GM18867 (cell line): ENCODE measurements around the gene PDE4D.
"Not testable (repeated sequence)": the region's sequence is repeated elsewhere in the genome, so short reads cannot be mapped to it uniquely, and the experiment has no call there.

Experiments
- ATAC-seq: cut with Tn5 transposase; IDR thresholded peaks from one replicate; pipeline ENCODE4 v1.9.1; 2021; ENCODE audit warnings: mild to moderate bottlenecking, moderate library complexity; ENCODE audit not compliant: unreplicated experiment

Gene PDE4D

DNA sequence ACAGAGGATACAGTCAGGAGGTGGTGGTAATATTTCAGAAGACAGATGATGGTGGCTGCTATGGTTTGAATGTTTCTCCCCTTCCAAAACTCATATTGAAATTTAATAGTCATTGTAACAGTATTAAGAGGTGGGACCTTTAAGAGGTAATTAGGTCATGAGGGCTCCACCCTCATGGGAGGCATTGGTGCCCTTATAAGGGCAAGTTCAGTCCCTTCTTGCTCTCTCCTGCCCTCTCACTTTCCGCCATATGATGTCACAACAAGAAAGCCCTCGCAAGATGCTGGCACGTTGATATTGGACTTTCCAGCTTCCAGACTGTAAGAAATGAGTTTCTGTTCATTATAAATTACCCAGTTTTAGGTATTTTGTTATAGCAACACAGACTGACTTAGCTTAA, 274.9 kb downstream of the PDE4D start:
- ATAC-seq: no peak

DNA sequence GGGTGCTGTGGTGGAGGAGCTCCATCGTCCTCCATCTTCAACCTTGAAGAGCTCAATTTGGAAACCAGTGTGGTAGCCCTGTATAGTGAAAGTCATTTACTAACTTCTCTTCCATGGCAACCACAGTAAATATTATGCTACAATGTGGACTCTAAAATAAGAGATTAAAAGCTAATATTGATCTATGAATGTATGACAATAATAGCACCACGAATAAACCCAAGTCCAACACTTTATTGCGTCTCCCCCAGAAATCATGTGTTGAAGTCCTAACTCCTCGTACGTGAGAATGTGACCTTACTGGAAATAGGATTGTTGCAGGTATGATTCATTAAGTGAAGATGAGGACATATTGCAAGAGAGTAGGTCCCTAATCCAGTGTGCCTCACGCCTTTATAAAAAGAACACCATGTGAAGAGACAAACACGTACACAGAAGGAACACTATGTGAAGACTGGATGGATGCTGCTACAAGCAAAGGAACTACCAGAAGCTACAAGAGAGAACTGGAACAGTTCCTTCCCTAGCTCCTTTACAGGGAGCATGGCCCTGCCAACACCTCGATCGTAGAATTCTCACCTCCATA, 276.2 kb downstream of the PDE4D start:
- ATAC-seq: no peak

DNA sequence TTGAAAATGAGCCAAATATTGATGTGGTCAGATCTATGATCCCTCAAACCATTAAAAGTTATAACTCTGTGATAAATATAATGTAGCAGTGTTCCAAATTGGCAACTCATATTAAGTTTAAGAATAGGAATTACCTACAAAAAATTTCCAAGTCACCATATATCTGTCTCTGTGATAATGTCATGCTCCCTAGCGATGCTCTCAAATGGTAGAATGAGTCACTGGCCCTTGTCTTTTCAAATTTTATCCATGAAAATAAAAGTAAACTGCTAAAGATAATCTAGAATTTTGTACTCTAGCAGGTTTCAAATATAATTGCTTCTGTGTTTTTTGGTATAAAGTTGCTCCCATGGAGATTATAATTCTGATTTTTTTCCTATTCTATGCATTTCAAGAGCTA, 277.1 kb downstream of the PDE4D start:
- ATAC-seq: no peak

DNA sequence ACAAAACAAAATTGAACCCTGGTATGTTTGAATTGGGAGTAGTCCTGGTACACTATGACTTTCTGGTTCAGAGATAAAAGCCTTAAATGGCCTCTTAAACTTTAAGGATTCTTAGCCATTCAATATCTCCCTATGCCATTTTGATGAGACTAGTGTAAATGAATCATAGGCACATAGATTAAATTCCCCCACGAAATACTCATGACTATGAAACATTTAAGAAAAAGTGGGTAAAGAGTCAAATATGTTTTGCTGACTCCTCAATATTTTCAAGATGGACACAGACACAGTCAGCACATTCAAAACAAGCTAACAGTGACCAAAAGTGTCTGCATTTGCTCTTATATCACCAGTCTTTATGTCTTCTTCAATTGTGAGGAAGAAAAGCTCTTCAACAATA, 278.3 kb downstream of the PDE4D start:
- ATAC-seq: no peak

DNA sequence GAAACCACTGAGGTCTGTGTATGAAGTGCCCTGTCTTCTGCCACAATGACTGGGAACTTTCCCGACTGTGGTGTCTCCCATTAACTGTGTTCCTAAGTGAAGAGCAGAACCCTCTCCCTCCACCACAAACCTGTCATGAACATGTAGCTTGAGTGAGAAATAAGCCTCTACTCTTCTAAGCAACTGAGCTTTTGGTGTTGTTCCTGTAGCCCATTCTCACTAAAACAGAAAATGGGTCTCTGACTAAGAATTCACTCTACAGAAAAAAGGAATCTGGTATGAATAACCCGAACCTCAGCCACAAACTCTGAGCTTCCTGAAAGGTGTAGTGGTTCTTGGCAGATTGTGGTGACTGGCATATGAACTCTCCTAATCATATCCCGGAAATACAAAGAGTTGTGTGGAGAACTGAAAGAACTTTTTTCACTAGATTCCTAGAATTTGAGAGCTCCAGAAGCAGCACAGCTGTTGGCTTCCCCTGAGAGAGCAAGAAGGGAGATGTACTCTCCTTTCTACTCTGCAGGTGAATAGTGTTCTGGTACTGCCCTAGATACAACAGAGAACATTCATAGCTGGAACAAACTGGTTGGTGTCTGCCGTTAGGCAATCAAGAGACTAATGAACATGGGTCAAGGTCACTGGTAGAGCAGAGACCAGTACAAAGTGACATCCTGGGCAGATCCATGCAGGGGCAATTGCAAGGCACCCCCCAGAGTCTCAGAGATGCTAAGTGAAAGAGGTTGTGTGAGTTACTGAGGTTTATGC, 283.8 kb downstream of the PDE4D start:
- ATAC-seq: no peak

DNA sequence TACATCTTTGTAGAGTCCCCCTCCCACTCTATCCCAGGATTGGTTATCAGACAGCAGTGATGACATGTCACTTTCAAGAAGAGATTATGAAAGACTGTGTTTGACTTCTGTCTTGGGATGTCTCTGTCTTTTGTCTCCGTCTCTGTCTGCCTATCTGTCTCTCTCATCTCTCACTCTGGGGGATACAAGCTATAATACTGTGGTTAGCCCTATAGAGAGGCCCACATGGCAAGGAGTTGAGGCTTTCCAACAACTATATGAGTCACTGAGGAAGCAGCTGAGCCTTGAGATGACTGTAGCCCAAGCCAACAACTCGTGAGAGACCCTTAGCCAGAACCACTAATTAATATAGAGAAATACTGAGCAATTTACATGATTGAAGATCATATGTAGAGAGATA, 284.8 kb downstream of the PDE4D start:
- ATAC-seq: peak; percentile 64

DNA sequence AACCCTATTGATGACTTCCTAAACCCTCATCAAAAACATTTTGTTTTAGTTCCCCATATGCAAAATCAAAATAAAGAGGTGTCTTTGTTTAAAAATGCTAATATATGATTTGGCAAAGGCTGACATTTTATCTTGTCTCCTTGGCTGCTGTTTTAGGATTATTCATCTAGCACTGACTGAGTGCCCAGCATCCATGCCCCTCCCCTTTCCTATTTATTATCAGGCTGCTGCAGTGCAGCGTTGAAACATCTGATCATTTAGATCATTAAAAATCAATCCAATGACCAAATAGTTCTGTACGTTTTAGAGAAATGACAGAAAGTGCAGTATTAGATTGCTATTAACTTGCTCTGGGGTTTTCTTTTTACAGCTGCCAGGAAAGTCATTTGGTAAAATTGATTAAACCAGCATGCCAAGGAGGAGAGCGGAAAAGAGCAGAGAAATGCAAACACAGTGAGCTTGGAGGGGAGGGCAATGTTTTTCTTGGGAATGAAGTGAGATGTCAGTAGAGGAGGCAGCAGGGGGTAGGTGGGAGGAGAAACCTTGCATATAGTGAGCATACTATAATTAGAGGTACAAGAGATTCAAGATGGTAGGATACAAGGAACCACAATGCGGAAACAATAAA, 286.3 kb downstream of the PDE4D start:
- ATAC-seq: no peak

DNA sequence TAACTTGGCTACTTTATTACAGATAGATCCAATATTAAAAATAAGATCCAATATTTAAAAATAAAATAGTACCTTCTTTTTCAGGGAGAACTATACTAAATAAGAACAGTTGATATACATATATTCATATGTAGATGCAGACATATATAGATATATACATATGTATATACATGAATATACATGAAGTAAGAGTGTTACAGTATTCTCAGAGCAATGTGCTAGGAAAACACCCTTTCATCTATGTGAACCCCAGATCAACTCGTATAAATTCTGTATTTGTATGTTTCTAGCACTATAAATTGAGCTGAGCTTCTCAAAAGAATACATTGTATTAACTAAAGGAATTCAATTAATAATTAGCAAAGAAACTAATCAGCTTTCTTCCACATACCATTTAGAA, 287.6 kb downstream of the PDE4D start:
- no peak for ATAC-seq

DNA sequence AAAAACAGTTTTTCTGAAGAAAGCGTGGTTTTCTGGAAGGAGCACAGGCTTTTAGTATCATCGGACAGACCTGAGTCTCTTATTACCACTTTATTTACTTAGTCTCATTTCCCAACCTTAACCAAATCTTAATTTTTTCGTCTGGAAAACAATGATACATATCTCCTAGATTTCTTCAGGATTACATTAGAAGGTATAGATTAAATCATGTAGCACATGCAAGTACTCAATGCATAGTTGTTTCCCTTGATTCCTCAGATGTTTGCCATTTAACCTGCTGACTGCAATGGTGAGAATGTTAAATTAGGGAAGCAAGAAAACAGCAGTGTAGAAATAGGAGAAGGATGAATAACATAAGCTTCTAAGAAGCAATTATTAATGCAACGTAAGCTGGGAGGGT, 289.4 kb downstream of the PDE4D start:
- no peak for ATAC-seq

DNA sequence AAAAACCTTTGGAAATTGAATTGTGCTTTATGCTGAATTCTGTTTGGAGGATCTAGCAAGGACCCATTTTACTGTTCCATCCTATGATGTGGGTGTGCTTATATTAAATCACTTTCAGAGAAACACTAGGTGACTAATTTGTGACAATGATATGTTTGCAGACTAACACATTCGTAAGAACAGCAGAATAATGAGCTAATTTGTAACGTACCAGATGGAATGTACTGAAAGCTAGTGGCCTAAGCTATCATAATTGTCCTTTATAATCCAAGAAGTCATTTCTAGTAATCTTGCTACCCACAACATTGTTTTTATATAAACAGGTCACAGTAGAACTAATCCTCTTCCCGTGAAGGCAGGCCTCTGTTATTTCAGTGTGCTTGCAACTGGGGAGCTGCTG, 292.5 kb downstream of the PDE4D start:
- no peak for ATAC-seq

DNA sequence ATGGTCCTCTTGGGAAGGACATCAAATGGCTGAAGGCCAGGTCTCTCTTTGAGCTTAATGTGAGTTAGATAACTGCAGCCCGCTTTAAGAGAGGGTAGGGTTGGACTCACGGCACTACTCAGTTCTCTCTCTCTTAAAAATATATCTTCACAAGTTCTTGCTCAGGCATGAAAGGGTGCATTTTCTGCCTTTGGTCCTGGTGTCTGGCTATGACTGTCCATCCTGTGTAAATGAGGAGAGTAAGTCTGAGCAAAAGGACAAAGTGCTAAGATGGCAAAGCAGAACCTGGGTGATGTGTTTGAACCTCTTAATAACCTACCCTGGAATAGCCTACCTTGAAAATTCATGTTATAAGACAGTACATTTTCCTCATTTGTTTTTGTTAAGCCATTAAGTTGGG, 293.4 kb downstream of the PDE4D start:
- ATAC-seq: no peak

DNA sequence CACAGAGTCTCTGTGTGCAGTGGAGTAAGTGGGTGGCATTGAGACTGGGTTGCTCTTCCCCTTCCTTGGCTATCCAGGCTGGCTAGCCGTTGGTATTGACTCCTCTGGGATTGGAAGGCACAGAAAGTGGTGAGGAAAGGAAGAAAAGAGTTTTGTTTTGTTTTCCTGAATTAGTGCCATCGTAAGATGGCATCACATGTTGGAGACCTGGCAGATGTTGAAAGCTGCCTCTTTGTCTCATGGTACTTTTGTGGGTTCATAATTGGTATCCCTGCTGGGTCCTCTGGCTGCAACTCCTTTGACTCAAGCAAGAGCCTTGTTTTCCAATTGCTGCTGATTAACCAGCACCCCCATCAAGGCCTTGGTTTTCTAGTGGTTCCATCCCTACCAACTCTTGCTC, 293.8 kb downstream of the PDE4D start:
- ATAC-seq: no peak

DNA sequence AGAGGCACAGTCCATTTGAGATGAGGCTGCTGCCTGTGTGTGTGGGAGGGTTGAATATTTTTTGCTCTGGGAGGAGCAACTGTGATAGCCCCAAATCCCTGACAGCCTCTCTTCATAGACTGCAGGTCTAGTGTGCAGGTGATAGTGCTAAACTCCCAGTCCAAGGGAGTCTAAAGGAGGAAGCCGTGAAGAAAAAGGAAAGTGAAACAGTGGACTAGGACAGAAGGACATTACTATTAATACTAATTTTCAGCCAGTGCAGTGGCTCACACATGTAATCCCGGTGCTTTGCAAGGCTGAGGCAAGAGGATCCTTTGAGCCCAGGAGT, 295.0 kb downstream of the PDE4D start:
- ATAC-seq: peak; percentile 44

DNA sequence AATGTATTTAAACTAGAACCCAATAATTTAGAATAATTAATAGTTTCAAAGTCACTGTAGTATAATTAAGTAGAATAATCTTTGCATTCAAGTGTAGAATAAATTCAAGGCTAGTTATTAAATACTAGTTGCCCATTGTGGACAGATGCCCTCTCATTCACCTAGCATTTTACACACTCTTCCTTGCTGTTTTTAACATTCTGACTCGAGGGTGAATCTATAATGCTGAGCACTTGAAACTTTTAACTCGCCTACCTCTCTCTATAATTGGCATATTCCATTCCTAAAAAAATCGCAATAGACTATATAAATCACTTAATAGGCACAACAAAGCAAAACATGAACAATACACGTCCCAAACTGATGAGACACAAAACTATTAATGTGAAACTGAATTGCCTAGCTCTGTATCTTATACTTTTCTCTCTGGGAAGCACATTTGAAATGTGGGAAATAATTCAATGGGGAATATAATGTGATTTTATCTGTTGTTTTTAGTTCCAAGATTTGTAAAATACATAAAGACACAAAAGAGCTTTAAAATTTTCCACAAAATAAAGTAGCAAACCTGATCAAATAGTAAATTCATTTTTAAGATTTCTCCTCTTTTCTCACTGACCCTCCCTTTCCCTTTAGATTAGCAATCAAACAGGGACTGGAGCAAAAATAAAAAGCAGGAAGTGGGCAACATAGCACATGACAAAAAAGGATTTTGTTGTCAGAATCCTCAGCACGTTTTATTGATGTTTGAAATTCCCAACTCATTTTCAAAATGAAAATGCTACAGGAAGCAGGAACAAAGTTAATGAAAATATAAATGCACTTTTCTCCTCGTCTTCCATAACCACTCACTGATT, 295.6 kb downstream of the PDE4D start:
- no peak for ATAC-seq

DNA sequence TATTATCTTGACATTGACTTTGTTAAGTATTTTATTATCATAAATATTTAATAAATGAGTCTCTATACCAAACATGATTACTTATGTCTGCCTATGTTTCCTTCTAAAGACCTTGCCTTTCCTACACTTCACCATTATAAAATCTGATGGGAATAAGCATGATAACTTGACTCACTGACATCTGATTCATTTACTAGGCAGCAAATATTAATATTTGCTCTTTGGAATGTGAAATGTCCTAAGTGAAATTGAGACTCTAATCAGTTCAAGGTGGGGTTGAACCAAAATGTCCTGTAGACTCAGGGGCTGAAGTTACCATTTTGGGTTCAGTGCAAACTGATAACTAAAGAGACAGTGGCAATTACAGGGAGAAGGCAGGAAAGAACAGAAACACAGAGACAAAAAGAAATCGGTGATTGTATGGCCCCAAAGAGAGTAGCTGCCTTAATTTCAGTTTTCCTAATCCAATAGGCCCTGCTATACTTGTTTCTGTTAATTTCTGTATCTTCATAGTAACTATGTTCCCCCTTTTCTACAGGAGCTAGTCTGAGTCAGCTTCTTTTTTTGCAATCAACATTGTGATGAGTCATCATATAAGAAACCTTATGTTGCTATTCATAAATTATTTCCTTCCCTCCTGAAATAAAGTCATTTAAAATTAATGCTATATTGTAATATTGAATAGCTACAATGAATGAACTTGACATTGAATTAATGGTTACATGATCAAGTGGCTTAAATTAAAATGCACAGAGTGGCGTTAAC, 296.8 kb downstream of the PDE4D start:
- no peak for ATAC-seq

DNA sequence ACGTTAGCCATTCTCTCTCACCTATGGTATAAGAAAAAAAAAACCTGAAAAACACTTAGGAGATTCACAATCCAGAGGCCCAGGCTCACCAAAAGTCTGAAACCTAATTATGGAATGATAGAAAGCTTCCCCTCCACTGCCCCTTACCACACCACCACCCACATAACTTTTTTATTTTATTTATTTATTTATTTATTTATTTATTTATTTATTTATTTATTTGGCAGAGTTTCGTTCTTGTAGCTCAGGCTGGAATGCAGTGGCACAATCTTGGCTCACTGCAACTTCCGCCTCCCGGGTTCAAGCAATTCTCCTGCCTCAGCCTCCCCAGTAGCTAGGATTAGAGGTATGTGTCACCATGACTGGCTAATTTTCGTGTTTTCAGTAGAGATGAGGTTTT, 299.4 kb downstream of the PDE4D start:
- ATAC-seq: not testable (repeated sequence)

DNA sequence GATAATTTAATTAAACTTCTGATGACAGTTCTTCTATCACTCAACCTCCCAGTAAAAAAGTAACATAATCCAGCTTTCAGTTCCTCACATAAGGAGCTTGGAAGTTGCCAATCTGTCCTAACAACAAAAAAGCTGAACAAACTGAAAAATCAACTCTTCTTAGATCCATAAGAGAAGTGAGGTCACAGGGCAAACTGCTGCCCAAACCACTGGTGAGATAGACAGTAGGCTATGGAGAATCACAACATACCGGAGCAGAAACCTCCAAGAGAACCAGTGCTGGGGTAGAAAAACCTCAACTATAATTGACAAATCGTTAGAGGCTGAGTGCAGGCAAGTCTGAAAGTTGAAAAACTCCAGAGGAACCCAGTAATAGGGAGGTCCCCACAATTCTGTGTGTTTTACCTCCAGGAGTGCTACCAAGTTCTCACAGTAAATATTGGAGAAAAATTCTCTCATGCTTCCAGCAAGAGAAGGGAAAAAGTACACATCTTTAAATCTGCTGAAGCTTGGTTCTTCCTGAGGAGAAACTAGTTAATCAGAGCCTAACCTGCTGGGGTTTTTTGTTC, 300.0 kb downstream of the PDE4D start:
- ATAC-seq: no peak

DNA sequence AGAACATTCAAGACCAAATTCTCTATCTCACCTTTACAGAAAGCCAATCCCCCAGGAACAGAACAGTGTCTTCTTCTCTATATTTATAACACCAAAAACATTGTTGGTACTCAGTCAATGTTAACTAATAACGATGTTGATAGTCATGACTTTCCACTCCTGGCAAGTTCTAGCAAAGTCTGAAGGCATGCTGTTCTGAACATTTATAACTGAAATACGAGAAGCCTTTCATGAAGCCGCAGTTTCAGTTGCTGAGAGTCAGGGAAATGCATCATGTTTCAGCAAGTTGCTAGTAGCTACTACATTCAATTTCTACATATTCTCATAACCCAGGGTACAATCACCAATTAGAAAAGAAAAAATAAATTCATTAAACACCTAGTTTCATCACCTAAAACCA, 301.4 kb downstream of the PDE4D start:
- no peak for ATAC-seq

DNA sequence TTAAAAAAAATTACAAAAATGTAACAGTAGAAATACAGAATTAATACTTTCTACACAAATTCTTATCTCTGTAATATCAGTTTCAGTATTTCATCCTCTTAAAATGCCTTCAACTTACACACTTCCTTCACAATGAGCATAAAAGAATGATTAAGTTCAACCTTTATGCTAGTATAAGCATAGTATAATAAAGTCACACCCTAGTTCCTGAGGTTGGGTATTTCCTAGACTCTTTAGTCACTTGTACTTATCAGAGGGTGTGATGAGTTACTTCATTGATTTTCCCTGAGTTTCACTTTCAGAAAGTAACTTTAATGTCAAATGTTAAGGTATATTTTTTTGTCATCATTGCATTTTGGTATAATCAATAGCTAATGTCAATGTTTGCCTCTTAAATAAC, 302.4 kb downstream of the PDE4D start:
- peak; percentile 92 for ATAC-seq

DNA sequence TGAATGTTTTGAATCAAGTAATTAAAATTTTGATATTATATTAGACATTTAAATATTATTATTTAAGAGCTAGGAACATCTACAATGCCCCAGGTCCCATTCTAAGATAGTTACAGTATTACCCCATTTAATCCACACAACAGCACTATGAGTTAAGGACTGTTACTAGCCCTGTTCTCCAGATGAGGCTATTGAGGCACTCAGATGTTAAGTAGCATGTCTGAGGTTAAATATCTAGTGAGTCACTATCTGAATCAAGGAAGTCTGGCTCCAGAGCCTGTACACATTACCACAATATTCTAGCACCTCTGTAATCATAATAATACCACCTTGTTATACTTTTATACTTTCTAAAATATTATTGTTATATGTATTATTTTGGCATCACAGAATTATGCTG, 304.6 kb downstream of the PDE4D start:
- no peak for ATAC-seq
